Epithelial cell of proximal tubule (primary cell): ENCODE data around the gene CRYBA4. TPM values are rescaled to one million over a fixed set of nuclear protein-coding genes. Genes with fewer than 3 reads are reported as not detected.

Source experiments
- DNase-seq: peaks from one replicate; pipeline ENCODE4 v3.0.0-alpha.2; 2011; ENCODE audit warnings: low read depth
- H3K4me3 ChIP-seq: 2 replicates; pipeline ENCODE4 v1.5.1; 2011; ENCODE audit warnings: low read depth, mild to moderate bottlenecking, low read length
- CTCF ChIP-seq: conservative IDR thresholded peaks from 2 replicates; pipeline ENCODE4 v1.5.1; 2012; ENCODE audit warnings: low read depth, mild to moderate bottlenecking, low read length
- total RNA-seq: library from RNA; depleted of rRNA; stranded (reverse); fragments of >200 nt; gene quantifications from 2 replicates; pipeline ENCODE4 v1.2.3, GENCODE V29; 2015

Gene CRYBA4
- total RNA-seq, 1 donor from 2014 or later, result not detected

- no peak for TF ChIP-seq CTCF
- DNase-seq, result no peak
- no peak overlapping the region for H3K4me3 ChIP-seq
Measured at GRCh38 chr22:26597026-26597425, 24.7 kb upstream of the CRYBA4 start.

DNA sequence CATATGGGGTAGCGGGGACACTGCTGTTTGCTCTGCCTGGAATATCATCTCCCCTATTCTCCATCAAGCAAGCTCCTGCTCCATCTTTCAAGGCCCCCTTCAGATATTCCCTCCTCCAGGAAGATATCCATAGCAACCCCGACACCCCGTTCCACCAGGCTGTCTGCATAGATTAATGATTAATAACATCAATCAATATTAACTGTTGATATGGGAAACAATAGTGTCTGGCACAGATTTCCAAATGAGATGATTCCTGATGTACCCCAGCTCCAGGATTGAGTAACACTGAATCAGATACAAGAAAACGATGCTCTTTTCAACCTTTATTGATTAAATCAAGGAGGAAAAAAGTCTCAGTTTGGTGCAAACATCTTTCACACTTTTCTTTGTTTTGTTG is 24.3 kb upstream of the CRYBA4 start:
- H3K4me3 ChIP-seq, result no peak overlapping the region
- no peak for DNase-seq
- TF ChIP-seq CTCF, result no peak

- H3K4me3 ChIP-seq, result no peak overlapping the region
- no peak for TF ChIP-seq CTCF
- DNase-seq, result no peak
Measured at GRCh38 chr22:26599505-26599904, 22.3 kb upstream of the CRYBA4 start.

DNA sequence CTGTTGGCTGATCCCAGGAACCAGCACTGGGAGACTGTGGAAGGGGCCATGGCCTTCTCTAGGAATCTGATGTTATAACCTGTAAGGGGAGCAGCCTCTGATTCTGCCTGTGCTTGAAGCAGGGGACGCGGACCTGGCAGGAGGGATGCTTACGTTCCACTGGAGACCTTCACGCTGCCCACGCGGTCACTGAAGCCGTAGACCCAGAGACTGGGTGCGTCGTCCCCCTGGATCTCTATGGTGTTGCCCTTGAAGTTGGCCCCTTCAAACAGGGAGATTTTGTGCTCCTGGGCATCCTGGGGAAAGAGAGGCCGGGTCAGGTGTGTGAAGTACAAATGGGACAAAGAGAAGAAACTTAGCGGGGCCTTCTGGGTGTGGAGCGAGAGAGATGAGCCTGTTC is 20.0 kb upstream of the CRYBA4 start:
- H3K4me3 ChIP-seq, result no peak overlapping the region
- TF ChIP-seq CTCF, result no peak
- no peak for DNase-seq

DNA sequence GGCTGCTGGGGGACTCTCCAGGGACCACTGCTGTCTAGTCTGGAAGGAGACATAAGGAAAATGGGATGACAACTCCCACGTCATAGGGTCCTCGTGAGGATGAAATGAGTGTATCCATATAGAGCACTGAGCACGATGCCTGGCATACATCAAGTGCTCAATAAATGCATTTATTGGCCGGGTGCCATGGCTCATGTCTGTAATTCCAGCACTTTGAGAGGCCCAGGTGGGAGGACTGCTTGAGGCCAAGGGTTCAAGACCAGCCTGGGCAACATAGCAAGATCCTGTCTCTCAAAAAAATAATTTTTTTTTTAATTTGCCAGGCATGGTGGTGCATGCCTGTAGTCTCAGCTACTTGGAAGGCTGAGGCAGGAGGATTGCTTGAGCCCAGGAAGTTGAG is 19.6 kb upstream of the CRYBA4 start:
- no peak for TF ChIP-seq CTCF
- no peak overlapping the region for H3K4me3 ChIP-seq
- no peak for DNase-seq

GRCh38 chr22:26604368-26604767 is 17.4 kb upstream of the CRYBA4 start:
- no peak overlapping the region for H3K4me3 ChIP-seq
- TF ChIP-seq CTCF, result no peak
- no peak for DNase-seq

DNA sequence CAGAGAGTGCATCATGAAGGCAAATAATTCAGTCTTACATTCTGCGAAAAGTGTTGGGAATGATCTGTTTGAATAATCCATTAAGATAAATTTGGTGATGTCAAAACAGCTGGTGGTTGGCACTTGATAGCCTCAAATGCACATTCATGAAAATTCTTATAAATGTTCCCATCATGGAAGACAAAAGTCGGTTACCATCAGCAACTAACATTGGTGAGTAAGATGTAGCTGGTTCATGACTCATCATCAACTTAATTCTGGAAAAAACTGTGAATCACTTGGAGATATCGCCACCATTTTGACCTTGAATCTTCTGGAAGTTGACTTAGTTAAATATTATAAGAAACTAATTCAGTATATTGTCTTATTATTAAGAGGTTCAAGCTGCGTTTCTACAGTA is 15.2 kb upstream of the CRYBA4 start:
- no peak overlapping the region for H3K4me3 ChIP-seq
- no peak for DNase-seq
- TF ChIP-seq CTCF, result no peak
